ENCODE data around the gene ERGIC1.

ERGIC1 gene

DNA sequence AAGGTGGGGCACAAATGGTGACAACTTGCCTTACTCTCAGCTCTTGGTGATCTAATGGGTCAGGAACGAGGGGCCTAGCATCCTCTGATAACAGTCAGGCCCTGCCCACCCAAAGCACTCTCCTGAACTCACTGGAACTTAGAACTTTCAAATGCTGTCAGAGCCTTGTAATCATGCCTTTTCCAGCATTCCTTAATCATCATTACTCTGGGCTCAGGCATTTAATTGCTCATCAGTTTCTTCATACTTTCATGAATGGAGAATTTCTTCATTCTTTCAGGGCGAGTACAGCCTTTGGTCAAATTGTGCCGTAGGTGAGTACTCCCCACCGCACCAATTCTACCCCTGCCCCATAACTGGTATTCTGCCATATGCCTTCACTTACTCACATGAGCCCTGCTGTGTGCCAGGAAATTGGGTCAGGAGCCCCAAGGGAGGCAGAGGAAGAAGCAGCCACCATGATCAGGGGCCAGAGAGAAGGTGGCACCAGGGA, 32.8 kb upstream of the ERGIC1 start:
- peak; percentile 98 for DNase-seq (ENCODE audit: low read depth)

- no peak for DNase-seq (ENCODE audit: low read depth)
Measured at GRCh38 chr5:172802112-172802511, 31.9 kb upstream of the ERGIC1 start.

DNA sequence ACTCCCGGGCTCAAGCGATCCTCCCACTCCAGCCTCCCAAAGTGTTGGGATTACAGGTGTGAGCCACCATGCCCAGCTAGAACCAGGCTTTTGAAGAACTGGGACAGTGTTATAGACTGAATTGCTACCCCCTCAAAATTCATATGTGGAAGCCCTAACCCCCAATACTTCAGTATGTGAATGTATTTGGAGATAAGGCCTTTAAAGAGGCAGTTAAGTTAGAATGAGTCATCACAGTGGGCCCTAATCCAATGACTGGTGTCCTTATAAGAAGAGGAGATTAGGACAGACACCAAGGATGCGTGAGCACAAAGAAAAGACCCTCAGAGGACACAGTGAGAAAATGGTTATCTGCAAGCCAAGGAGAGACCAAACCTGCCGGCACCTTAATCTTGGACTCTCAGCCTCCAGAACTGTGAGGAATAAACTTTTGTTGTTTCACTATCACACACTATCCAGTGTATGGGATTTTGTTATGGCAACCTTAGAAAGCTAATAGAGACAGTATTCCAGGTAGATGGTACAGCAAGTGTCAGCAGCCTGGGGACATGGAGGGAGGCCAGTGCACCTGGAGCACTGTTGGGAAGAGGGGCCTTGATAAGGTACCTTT, 31.4 kb upstream of the ERGIC1 start:
- peak; percentile 79 for DNase-seq (ENCODE audit: low read depth)

DNA sequence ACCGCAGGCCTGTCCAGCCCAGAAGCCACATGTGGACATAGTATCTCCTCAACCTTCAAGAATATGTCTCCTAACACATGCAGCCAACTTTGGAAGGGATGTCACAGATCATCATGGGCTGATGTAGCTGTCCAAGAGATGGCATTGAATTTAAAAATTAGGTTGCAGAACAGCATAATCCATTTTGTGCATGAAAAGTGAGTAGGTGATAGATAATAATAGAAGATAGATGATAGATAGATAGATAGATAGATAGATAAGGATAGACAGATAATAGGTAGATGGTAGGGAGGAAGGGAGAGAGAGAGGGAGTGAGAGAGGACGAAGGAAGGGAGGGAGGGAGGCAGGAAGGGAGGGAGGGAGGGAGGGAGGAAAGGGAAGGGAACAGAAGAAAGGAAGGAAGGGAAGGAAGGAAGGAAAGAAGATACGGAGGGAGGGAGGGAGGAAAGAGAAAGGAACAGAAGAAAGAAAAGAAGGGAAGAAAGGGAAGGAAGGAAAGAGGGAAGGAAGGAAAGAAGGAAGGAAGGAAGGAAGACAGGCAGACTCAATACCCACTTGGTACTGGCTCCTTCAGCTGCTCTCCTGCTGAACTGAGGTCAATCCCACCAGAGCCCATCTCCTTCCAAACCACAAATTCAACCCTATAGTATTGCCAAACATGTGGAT, 28.9 kb upstream of the ERGIC1 start:
- DNase-seq (ENCODE audit: low read depth) = no peak

- no peak for DNase-seq (ENCODE audit: low read depth)
Measured at GRCh38 chr5:172805736-172806255, 28.3 kb upstream of the ERGIC1 start.

GRCh38 chr5:172806897-172807672, 27.0 kb upstream of the ERGIC1 start:
- peak; percentile 94 for DNase-seq (ENCODE audit: low read depth)

DNA sequence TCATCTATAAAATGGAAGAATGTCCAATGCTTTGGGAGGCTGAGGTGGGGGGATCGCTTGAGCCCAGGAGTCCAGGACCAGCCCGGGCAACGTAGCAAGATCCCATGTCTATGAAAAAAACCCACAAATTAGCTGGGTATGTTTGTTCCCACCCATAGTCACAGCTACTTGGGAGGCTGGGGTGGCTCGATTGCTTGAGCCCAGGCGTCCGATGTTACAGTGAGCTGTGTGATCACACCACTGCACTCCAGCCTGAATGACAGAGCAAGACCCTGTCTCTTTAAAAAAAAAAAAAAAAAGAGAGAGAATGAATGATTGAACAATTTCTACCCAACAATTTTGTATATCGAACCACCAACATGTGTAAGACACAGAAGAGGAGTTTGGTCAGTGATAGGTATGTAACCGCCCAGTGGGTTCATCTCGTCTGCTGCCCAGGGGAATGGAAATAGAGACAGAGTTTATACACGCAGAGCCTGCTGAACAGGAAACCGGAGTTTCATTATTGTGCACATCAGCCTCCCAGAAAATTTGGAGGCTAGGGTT, 26.2 kb upstream of the ERGIC1 start:
- DNase-seq (ENCODE audit: low read depth) = no peak

- no peak for DNase-seq (ENCODE audit: low read depth)
Measured at GRCh38 chr5:172809774-172810173, 24.3 kb upstream of the ERGIC1 start.

DNA sequence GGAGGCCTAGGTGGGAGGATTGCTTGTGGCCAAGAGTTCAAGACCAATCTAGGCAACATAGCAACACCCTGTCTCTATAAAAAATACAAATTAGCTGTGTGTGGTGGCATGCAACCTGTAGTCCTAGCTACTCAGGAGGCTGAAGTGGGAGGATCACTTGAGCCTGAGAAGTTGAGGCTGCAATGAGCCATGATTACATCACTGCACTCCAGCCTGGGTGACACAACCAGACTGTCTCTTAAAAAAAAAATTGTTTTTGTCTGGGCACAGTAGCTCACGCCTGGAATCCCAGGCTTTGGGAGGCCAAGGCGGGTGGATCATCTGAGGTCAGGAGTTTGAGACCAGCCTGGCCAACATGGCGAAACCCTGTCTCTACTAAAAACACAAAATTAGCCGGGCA, 23.1 kb upstream of the ERGIC1 start:
- DNase-seq (ENCODE audit: low read depth) = peak; percentile 37

DNA sequence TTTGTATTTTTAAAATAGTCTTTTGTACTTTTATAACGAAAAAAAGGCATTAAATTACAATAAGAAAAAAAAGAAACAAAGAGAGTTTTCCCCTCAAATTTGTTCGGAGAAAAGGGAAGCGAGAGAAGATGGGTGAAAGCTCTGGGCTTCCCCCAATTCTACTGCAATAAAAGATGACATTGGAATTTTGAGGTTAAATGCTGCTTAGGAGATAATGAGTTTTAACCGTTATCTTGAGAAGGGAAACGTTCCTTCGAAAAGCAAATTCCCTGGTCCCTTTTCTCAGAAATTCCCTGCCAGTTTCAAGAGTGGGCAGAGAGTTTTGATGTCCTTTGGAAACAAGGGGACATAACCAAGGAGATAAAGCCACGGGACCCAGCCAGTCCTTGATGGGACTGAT, 18.4 kb upstream of the ERGIC1 start:
- DNase-seq (ENCODE audit: low read depth) = no peak

GRCh38 chr5:172816925-172817562, 17.0 kb upstream of the ERGIC1 start:
- peak; percentile 85 for DNase-seq (ENCODE audit: low read depth)

GRCh38 chr5:172817664-172818063, 16.4 kb upstream of the ERGIC1 start:
- no peak for DNase-seq (ENCODE audit: low read depth)

DNA sequence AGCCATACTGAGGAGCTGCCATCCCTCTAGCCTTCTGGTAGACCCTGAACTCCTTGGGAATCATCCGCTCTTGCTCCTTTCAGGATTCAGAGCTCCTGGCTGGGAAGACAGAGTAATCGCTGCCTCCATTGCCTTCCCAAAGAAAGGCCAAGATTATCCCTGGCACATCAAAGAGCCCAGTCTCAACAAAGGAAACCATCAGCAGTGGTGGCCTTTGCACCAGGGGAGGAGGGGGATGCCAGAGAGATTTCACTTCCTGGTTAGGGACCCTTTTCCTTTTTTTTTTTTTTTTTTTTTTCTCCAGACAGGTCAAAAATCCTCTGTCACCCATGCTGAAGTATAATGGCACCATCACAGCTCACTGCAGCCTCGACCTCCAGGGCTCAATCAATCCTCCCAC, 16.0 kb upstream of the ERGIC1 start:
- DNase-seq (ENCODE audit: low read depth) = no peak

GRCh38 chr5:172819569-172819968, 14.5 kb upstream of the ERGIC1 start:
- DNase-seq (ENCODE audit: low read depth) = no peak

DNA sequence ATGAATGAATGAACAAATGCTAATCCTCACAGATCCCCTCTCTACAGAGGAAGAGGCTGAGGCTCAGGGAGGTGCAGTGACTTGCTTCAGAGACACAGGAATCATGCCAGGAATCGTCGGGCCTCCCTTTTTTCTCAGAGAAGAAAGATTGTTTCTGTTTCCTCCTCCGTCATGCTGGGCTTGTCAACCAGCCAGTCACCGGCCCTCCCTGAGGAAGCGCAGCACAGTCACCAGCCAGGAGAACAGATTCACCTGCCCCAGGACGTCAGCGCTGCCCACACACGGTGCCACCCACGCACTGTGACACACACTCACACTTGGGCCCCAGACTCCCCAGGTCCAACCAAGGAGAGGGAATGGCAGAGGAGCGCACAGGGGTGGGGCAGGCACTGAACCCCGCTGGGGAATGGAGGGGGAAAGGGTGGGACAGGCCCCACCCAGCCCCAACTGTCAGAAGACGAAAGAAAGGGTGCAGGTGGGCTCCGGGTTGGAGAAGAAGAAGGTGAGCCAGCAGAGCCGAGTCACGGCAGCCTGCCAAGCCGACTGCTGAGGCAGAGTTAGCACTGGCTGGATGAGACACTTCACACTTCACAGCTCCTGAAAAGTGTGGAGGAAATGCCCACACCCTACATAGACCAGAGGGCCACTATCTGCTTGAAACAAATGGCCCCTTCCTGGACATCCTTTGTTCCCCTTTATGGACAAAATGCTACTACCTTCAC, 13.8 kb upstream of the ERGIC1 start:
- no peak for DNase-seq (ENCODE audit: low read depth)

DNA sequence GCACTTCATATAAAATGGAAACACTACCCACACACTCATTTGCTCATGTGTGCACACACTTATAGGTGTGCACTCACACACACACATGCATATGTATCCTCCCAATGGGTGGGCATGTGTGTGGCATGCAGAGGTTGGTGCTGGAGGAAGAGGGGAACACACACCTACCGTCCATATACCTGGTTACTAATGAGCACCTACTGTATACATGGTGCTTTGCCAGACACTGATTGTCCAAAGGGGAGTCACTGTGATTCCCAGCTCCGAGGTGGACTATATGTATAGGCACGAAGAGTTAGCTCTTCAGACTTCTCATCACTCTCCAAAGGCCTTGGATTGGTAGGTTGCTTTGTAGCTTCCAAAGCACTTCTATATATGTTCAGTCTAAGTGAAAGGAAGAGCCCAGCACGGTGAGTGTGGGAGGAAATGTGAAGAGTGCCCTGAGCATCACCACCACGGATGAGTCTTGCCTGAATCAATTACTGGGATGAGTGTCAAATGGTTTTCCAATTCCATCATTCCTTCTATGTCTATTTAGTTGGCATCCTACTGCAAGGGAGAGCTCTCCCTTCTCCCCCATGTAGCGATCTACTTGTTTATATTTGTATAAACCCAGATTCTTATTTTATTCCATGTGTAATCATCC, 12.6 kb upstream of the ERGIC1 start:
- peak; percentile 66 for DNase-seq (ENCODE audit: low read depth)

DNA sequence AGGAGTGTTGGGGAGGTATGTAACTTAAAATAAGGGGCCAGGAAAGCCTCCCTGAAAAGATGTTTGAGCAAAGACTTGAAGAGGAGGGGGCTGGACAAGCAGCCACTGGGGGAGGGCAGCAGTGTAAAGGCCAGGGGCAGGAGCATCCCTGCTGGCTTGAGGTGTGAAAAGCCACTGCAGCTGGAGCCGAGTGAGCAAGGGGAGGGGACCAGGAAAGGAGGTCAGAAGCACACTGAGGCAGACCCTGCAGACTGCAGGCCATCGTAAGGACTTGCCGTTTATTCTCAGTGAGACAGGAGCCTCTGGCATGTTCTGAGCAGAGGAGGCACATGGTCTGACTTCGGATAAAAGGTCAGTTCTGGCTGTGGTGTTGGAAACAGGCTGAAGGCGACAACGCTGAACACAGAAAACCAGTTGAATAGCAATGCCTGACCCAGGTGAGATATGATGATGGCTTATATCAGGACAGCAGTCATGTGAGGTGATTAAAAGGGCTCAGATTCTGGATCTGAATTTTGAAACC, 10.2 kb upstream of the ERGIC1 start:
- no peak for DNase-seq (ENCODE audit: low read depth)

DNA sequence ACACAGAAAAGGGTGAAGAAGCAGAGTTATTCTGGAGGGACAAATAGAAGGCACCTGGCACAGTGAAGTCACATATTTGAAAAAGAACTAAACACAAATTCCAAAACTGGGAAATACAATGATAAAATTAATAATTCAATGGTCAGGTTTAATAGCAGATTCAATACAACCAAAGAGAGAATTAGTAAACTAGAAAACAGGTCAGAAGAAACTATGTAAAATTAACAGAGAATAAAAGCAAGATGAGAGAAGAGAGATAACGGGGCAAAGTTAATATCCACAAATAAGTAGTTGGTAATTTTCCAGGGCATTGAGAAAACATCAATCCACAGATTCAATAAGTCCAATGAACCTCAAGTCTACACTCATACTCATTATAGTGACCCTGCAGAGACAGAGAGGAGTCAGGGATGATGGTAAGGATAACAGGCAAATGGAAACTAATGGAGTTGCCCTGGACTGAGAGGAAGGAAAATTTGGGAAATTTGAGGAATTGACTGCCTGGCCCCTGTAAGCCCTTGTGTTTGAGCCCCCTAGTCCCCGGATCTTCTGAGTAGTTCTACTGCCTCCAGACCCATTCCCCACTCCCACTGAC, 8.3 kb upstream of the ERGIC1 start:
- DNase-seq (ENCODE audit: low read depth) = no peak

- no peak for DNase-seq (ENCODE audit: low read depth)
Measured at GRCh38 chr5:172827841-172828240, 6.2 kb upstream of the ERGIC1 start.

DNA sequence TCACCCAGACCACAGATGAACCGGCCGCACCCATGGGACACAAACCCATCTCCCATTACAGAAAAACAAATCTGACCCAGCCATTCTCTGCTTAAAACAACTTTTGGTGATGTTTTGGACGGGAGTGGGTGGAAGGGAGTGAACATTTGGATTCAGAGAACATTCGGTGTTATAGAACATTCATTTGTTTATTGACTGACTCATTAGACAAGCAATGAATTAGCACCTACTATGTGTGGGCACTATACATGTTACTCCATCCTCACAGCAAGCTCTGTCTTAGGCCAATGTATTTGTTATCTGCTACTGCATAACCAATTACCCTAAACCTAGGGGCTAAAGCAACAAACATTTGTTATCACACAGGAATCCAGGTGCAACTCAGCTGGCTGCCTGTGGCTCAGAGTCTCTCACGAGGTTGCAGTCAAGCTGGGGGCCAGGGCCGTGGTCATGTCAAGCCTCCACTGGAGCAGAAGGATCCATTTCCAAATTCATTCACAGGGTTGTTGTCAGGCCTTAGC, 5.1 kb upstream of the ERGIC1 start:
- no peak for DNase-seq (ENCODE audit: low read depth)

Data from ELR (cell line).